SH-SY5Y (cell line): ENCODE results near the gene SPPL2B.

ENCODE experiments used
- GATA2 ChIP-seq: IDR thresholded peaks from 2 replicates; pipeline ENCODE4 v1.6.1; 2011; ENCODE audit warnings: mild to moderate bottlenecking, low read depth, low read length
- GATA3 ChIP-seq: IDR thresholded peaks from 2 replicates; pipeline ENCODE4 v1.6.1; 2011; ENCODE audit warnings: low read depth, mild to moderate bottlenecking, low read length, moderate library complexity

- TF ChIP-seq GATA3 (no peak), GATA2 (no peak)
Measured at GRCh38 chr19:2350656-2351055, 22.2 kb downstream of the SPPL2B start.
